ENCODE measurements around the gene JMJD8. TPM values are rescaled to one million over a fixed set of nuclear protein-coding genes. Genes with fewer than 3 reads are reported as not detected.
"Not testable (repeated sequence)": the region's sequence is repeated elsewhere in the genome, so short reads cannot be mapped to it uniquely, and the experiment has no call there.

JMJD8 gene
- total RNA-seq, 4 donors from 2014 or later: 22.8 to 81.8 (median 41.0) TPM

GRCh38 chr16:693364-693763, 9.2 kb upstream of the JMJD8 start:
- no peak for TF ChIP-seq POLR2A (IDR thresholded peaks at IDR 0.05)
- no peak for TF ChIP-seq CTCF (IDR thresholded peaks at IDR 0.05 in 4 of 5, conservative IDR thresholded peaks at IDR 0.05 in 1 of 5)
- intact Hi-C loops (cut with DNase I; ENCODE audit: low total_unique reads): no loop called here
- Histone ChIP-seq H3K9me3 (no peaks in the 10 kb centered on the region), H3K27me3 (peaks cover 46 to 57% (median 49%) of the 10 kb centered on the region in 3 donors), H3K4me1 (peaks cover 13 to 19% of the 10 kb centered on the region in 2 donors), H3K4me3 (no peak overlapping the region), H3K36me3 (no peaks in the 10 kb centered on the region), H3K27ac (no peak overlapping the region)
- DNase-seq: no peak
- in situ Hi-C loops (cut with MboI; ENCODE audit: low sequenced_read_pairs in 4 of 4): no loop called here
- no peak for ATAC-seq

GRCh38 chr16:692356-693108, 8.4 kb upstream of the JMJD8 start:
- Histone ChIP-seq H3K9me3 (no peaks in the 10 kb centered on the region), H3K36me3 (no peaks in the 10 kb centered on the region), H3K27ac (no peak overlapping the region), H3K4me1 (peaks cover 13 to 23% of the 10 kb centered on the region in 2 donors), H3K27me3 (peaks cover 46 to 55% (median 46%) of the 10 kb centered on the region in 3 donors), H3K4me3 (no peak overlapping the region)
- no peak for TF ChIP-seq CTCF (IDR thresholded peaks at IDR 0.05 in 4 of 5, conservative IDR thresholded peaks at IDR 0.05 in 1 of 5)
- no peak for TF ChIP-seq POLR2A (IDR thresholded peaks at IDR 0.05)
- in situ Hi-C loops (cut with MboI; ENCODE audit: low sequenced_read_pairs in 4 of 4) (no loop called here), intact Hi-C loops (cut with DNase I; ENCODE audit: low total_unique reads) (no loop called here)
- DNase-seq (no peak), ATAC-seq (no peak)

- H3K9me3 ChIP-seq; H3K4me3 ChIP-seq; in situ Hi-C loops (cut with MboI; ENCODE audit: low sequenced_read_pairs in 4 of 4); ATAC-seq; H3K36me3 ChIP-seq; H3K27ac ChIP-seq; DNase-seq; intact Hi-C loops (cut with DNase I; ENCODE audit: low total_unique reads): not testable (repeated sequence)
- Histone ChIP-seq H3K27me3 (peaks cover 34 to 46% (median 40%) of the 10 kb centered on the region in 3 donors), H3K4me1 (peaks cover 13 to 23% of the 10 kb centered on the region in 2 donors)
Measured at GRCh38 chr16:691242-691641, 7.1 kb upstream of the JMJD8 start.

- Histone ChIP-seq H3K9me3 (no peaks in the 10 kb centered on the region), H3K27me3 (peaks cover 17 to 29% (median 25%) of the 10 kb centered on the region in 3 donors), H3K4me3 (peak overlapping the region; percentile 80 to 99 (median 96)), H3K4me1 (peaks cover 16 to 32% of the 10 kb centered on the region in 2 donors), H3K27ac (peak overlapping the region; percentile 84 to 96 (median 91)), H3K36me3 (peaks cover 0 to 11% of the 10 kb centered on the region in 2 donors)
- TF ChIP-seq POLR2A (IDR thresholded peaks at IDR 0.05) (no peak), CTCF (IDR thresholded peaks at IDR 0.05 in 4 of 5, conservative IDR thresholded peaks at IDR 0.05 in 1 of 5) (no peak)
- in situ Hi-C loops (cut with MboI; ENCODE audit: low sequenced_read_pairs in 4 of 4): no loop called here
- no peak for ATAC-seq
- intact Hi-C loops (cut with DNase I; ENCODE audit: low total_unique reads): loop anchor here (10.0 kb wide), 1 partner anchor 615 kb away; the partner anchor contains the start of gene UBE2I
- no peak for DNase-seq
Measured at GRCh38 chr16:689175-689897, 5.2 kb upstream of the JMJD8 start.

GRCh38 chr16:687499-687898, 3.4 kb upstream of the JMJD8 start:
- intact Hi-C loops (cut with DNase I; ENCODE audit: low total_unique reads): loop anchor here (10.0 kb wide), 1 partner anchor 617 kb away; the partner anchor contains the start of gene UBE2I

More at GRCh38 chr16:687499-687898, 3.4 kb upstream of the JMJD8 start:
- peaks cover 25 to 46% of the 10 kb centered on the region in 2 donors for H3K4me1 ChIP-seq
- in situ Hi-C loops (cut with MboI; ENCODE audit: low sequenced_read_pairs in 4 of 4): no loop called here
- H3K27me3 ChIP-seq: peaks cover under 1 to 11% (median 10%) of the 10 kb centered on the region in 3 donors
- no peak overlapping the region for H3K4me3 ChIP-seq
- ATAC-seq (no peak), DNase-seq (no peak)
- peaks cover 0 to 20% of the 10 kb centered on the region in 2 donors for H3K36me3 ChIP-seq
- no peak overlapping the region for H3K27ac ChIP-seq
- no peaks in the 10 kb centered on the region for H3K9me3 ChIP-seq
- TF ChIP-seq CTCF (IDR thresholded peaks at IDR 0.05 in 4 of 5, conservative IDR thresholded peaks at IDR 0.05 in 1 of 5) (no peak), POLR2A (IDR thresholded peaks at IDR 0.05) (no peak)
